ENCODE results near the gene TRMT1.
"Not testable (repeated sequence)": the region's sequence is repeated elsewhere in the genome, so short reads cannot be mapped to it uniquely, and the experiment has no call there.

Gene TRMT1

DNA sequence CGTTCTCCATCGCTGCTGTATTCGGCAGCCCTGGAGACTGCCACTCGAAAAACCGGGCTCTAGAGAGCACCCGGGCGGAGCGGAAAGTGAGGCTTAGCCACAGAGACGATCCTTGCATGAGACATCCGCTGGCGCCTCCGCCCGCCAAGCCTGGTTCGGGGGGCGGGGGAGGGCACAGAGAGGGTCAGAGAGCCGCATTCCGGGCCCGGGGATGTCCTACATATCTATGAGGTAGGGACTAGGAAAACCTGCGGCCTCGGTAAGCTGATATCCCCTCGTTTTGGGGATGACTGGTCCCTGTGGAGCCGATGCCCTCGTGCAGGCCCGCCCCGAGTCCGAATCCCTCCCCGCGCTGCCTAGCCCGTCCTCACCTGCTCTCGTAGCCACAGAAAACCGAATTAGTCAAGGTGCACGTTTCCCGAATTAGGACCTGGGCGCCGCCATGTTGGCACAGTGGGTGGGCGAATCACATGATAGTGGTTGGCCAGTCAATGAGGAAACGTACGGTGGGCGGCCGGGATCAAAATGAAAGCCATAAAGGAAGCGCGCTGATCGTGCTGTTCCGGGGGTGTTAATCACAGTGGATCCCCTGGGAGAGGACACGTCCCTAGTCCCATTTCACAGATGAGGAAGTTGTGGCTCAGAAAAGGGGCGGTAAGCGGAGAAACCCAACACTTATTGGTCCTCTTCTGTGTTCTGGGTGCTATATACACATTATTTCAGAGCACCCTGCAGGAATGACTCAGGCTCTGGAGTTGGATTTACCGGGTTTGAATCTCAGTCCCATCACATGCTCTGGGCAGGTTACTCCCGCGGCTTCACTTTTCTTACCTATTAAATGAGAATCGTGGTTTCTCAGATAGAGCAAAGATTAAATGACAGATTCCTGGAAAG, at the start of gene TRMT1:
Gene TRMT1, minus strand, starts transcription at position 459 of the 894 bp plus-strand sequence. Its CDS starts 341 bp downstream, at position 118.
- DNase-seq (ENCODE audit: low read depth in 2 of 2), result peak; percentile 77 to 90

DNA sequence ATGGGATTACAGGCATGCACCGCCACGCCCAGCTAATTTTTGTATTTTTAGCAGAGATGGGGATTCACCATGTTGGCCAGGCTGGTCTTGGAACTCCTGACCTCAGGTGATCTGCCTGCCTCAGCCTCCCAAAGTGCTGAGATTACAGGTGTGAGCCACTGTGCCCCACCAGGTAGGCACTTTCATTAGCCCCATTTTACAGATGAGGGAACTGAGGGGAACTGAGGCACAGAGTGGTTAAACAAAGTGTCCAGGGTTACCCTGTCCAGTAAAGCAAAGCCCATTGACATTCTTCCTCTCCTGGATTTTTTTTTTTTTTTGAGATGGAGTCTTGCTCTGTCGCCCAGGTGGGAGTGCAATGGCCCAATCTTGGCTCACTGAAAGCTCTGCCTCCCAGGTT, 49.6 kb upstream of the TRMT1 start:
- DNase-seq (ENCODE audit: low read depth in 2 of 2), result not testable (repeated sequence)

DNA sequence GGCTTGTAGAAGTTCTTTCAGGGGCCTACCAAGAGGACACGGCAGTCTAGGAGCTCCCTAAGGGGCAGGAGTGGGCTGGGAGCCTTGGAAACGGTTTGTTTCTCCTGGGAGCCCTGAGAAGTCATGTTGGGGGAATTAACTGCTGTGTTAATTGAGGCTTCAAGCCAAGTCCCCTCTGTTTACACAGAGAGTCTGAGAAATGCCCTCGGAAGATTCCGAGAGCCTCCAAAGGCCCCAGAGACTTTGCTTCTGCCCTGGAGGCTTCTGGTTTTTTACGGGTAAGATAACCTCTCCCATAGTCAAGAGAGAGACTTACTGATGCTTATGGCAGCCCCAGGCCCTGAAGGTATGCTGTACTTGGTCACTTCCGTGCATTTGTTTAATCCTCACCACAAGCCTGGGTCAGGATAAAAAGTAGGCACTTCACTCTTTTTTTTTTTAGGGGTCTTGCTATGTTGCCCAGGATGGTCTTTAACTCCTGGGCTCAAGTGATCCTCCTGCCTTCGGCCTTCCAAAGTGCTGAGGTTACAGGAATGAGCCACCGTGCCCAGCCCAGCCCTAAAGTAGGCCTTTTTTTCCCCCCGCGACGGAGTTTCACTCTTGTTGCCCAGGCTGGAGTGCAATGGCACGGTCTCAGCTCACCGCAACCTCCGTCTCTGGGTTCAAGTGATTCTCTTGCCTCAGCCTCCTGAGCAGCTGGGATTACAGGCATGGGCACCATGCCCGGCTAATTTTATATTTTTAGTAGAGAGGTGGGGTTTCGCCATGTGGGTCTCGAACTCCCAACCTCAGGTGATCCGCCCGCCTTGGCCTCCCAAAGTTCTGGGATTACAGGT, 48.8 kb upstream of the TRMT1 start:
- DNase-seq (ENCODE audit: low read depth in 2 of 2), result no peak

DNA sequence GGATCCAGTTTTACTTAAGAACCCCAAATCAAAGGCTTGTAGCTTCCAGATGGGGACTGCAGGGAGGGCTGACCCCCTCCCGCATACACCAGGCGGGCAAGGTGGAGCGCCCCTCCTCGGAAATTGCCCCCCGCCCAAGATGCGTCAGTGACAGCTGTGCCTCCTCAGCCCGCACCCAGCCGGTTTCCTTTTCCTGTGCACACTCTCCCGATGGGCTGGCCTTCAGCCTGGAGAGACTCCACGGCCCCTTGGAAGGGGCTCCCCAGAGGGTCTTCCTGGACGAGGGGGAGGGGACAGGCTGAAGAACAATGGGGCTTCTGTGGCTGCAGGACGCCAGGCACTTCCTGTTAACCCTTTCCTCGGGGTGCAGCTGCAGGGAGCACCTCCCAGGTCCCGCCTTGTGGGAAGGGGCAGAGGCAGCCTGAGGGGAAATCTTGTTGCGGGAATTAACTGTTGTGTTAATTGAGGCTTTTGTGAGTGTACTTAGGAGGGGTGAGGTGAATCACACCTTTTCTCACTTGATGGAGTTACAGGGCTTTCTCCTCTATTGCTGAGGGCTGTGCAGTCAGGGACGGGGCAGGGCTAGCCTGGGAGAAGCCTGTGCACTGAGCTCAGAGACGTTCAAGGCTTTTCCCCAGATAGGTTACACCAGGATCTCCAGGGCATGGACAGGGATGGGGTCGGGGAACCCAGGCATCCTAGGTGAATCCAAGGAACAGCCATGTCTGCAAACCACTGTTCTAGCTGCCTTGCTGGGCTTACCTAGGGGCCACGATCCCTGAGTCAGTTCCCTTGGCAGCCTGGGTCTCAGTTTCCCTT, 48.0 kb upstream of the TRMT1 start:
- no peak for DNase-seq (ENCODE audit: low read depth in 2 of 2)

- DNase-seq (ENCODE audit: low read depth in 2 of 2), result no peak
These were observed 47.2 kb upstream of the TRMT1 start for GRCh38 chr19:13163609-13164342.

DNA sequence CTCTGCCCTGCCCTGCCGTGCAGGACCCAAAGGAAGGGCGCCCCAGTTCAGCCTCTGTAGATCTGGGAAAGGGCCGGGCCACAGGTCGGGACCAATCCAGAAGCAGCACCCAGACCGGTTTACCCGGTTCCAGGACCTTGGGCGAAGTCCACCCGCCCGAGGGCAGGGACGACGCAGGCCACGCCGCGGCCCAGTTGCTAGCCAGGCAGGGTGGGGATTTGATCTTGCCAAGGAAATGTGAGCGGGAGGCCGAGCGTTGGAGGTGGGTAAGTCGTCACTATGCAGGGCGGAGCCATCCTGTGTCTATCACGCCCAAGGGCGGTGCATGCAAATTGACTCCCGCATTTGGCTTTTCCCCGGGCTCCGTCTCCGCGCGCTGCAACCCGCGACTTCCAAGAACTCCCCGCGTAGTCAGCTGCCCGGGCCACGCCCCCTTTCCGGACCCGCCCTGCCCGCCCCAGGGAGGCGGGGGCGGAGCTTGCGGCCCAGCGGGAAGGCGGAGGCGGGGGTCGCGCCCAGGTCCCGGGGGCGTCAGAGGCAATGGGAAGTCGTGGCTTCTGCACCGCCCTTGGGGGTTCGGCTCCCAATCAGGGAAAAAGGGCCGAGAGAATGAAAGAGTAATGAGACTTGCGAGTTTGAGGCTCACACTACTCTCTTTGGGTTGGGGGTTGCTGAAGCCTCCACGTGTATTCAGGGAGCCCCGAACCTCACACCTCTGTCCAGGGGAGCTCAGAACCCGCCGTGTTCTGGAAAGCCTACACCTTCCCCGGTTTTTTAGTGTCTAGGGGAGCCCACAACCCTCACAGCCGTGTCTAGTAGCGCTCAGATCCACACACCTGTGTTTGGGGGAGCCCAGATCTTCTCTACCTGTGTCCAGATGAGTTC, 46.4 kb upstream of the TRMT1 start:
- peak; percentile 84 to 88 for DNase-seq (ENCODE audit: low read depth in 2 of 2)

GRCh38 chr19:13160557-13160956, 44.0 kb upstream of the TRMT1 start:
- no peak for DNase-seq (ENCODE audit: low read depth in 2 of 2)

DNA sequence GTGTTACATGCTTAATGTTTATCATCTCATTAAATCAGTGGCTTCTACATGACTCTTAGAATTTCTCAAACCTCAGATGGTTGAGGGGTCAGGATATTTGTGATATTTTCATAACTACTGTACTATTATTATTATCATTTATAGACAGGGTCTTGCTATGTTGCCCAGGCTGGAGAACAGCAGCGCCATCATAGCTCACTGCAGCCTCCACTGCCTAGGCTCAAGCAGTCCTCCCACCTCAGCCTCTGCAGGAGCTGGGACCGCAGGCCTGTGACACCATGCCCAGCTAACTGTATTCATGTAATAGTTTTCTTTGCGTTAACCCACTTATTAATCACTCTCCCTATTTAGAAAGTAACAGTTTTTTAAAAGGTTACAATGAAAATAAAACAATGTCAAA, 43.2 kb upstream of the TRMT1 start:
- DNase-seq (ENCODE audit: low read depth in 2 of 2), result no peak

DNA sequence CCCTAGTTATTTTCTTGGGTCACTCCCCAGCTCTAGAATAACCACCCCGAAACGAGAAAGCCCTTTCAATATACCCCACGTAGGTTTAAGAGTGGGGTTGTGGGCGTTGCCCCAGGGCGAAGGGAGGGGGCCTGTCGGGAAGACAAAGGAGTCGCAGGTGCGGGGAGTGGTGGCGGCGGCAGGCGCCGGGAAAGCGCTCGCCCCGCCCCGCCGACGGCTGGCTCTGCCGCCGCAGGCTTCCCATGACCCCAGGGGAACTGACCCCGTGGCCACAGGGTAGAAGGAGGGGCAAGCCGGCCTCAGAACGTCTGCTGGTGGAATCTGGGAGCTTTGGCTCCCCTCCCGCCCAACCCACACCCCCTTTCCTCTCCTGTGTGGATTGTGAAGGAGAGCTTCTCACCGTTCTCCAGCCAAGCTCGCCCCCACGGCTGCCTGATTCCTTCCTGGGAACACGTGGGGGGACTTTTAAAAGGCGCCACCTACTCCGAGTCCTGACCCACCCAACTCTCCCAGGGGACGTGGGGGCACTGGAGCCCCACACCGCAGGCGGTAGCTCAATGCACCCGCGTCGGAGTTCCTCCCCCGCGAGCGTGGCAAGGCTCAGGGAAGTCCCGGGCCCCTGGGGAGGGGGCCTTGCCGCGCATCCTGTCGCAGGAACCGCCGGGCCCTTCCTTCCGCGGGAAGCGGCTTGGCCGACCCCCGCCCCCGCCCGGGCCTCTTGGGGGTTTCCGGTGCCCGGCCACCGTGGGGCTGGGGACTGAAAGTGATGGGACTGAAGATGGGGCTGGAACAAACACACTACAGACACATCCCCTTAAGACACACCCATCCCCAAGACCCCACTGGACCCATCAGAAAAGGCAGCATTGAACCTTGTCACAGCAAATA, 39.2 kb upstream of the TRMT1 start:
- DNase-seq (ENCODE audit: low read depth in 2 of 2), result peak in 1 of 2 donors; percentile 62

DNA sequence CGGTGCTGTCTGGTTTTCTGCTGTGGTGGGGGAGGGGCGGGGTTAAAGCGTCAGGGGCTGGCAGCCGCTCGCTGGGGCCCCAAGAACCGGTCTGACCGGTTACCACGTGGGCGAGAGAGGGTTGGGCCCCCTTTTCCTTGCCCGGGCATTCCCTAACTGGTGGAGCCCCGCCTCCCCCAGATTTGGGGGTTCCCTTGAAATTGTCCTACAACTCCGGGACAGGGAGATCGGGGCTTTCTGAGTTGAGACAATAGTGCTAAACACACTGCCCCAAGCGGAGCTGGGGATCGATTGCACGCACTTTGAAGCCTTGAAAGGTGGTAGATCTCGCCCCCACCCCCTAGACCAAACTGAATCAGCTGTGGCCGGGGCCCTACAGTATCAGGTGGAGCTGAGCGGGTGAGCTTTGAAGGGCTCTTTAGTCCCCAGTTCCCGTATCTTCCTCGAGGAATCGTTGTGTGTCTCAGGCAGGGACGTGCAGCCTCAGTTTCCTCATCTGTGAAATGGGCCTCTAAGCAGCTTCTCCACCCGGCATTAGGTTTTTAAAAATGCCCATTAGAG, 38.5 kb upstream of the TRMT1 start:
- peak; percentile 64 to 74 for DNase-seq (ENCODE audit: low read depth in 2 of 2)

DNA sequence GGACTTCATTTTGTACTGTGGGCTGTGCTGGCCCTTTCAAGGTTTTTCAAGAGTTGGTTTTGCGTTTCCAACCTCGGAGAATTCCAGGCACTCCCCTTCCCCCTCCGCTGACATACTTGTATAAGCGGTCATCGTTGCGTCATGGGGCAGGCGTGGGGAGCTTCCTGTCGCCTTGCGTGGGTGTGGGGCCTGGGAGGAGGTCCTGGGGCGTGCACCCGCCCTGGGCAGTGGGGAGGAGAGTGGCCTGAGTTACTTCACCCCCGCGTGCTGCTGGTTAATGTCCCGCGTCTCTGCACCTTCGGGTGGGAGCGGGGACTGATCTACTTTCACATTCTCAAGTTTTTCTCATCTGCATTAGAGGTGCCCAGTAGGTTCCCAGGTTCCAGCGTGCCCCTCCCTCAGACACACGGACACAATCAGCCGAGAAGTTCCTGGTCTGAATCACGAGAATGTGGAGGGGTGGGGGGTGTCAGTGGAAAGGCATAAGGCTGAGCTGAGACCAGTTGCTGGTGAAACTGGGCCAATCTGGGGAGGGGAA, 37.8 kb upstream of the TRMT1 start:
- DNase-seq (ENCODE audit: low read depth in 2 of 2), result peak in 1 of 2 donors; percentile 55

GRCh38 chr19:13153569-13154240, 37.2 kb upstream of the TRMT1 start:
- DNase-seq (ENCODE audit: low read depth in 2 of 2), result no peak

- peak; percentile 87 to 92 for DNase-seq (ENCODE audit: low read depth in 2 of 2)
These were observed 36.5 kb upstream of the TRMT1 start for GRCh38 chr19:13152974-13153568.

- no peak for DNase-seq (ENCODE audit: low read depth in 2 of 2)
These were observed 35.9 kb upstream of the TRMT1 start for GRCh38 chr19:13152356-13152973.

DNA sequence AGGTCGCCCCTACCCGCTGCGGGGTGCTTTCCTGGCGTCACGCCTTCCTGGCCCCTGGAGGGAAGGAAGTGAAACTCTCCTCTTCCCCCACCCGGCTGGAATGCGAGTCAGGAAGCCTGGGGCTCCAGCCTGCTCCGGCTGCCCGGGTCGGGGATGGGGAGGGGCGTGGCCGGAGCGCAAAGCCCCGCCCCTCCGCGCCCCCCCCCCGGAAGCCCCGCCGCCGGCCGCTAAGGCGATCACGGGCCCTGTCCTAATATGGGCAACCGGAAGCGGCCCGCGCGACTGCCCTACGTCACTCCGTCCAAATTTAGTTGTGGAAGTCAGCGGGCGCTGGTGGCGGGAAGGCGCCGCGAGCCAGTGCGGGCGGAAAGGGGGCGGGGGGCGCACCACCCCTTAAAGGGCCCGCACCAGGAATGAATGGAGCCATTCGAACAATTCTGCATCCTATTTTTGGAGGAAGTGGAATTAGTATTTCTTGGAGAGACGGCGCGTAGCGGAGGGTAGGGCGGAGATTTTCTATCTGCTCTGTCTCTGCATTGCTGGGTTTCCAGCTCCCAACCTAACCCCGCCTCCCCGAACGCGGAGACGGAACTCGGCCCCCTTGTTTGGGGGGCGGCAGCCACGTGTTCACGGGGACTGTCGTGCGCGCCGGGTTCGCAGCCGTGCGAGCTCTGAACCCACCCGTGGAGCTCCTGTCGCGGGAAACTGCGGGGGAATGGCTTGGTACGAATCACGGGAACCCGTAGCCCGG, 35.2 kb upstream of the TRMT1 start:
- DNase-seq (ENCODE audit: low read depth in 2 of 2), result peak; percentile 93 to 94

GRCh38 chr19:13150931-13151604, 34.5 kb upstream of the TRMT1 start:
- DNase-seq (ENCODE audit: low read depth in 2 of 2), result no peak

Data from stimulated activated CD8-positive, alpha-beta memory T cell treated with anti-CD3 and anti-CD28 coated beads, Interleukin-15, amount 100 ng/mL, for 4 hours (primary cell).